Right lobe of liver (tissue), 6 donors: ENCODE results near the gene SNRNP48. TPM values are rescaled to one million over a fixed set of nuclear protein-coding genes. Genes with fewer than 3 reads are reported as not detected.

Experiments used
- ATAC-seq, 4 donors: fragments of 200-7000 bp; cut with Tn5 transposase; one replicate each; pipeline ENCODE4 v1.9.1; 2020; ENCODE audit warnings: mild to moderate bottlenecking in 4 of 4, moderate library complexity in 4 of 4
- DNase-seq, 3 donors: peaks; one replicate each; pipeline ENCODE4 v3.0.0-alpha.2; 2020
- H3K27ac ChIP-seq, 3 donors: fragments of 200-600 bp; one replicate each; pipeline ENCODE4 v1.8.0; 2022
- H3K27me3 ChIP-seq, 2 donors: fragments of 200-600 bp; one replicate each; pipeline ENCODE4 v1.8.0; 2022
- H3K36me3 ChIP-seq, 4 donors: fragments of 200-600 bp; sonication (generic) in 1 of 4; one replicate each; pipeline versions ENCODE4 v1.5.1 to v1.8.0; 2017 to 2022; ENCODE audit warnings: control low read depth in 1 of 4
- H3K4me1 ChIP-seq, 4 donors: fragments of 200-600 bp; sonication (generic) in 1 of 4; one replicate each; pipeline versions ENCODE4 v1.5.1 to v1.8.0; 2017 to 2022; ENCODE audit warnings: control low read depth in 1 of 4
- H3K4me3 ChIP-seq, 3 donors: fragments of 200-600 bp; one replicate each; pipeline ENCODE4 v1.8.0; 2022
- H3K9me3 ChIP-seq, 4 donors: fragments of 200-600 bp; sonication (generic) in 1 of 4; one replicate each; pipeline versions ENCODE4 v1.5.1 to v1.8.0; 2017 to 2022; ENCODE audit warnings: control low read depth in 1 of 4
- POLR2A ChIP-seq: fragments of 450-650 bp; IDR thresholded peaks from one replicate; pipeline ENCODE4 v1.6.1; 2017; ENCODE audit warnings: antibody characterized with exemption, mild to moderate bottlenecking
- WGBS: methylation state at CpG from one replicate; pipeline ENCODE4 v1.1.6; 2018; ENCODE audit warnings: low coverage, low lambda C conversion rate; ENCODE audit not compliant: insufficient coverage; ENCODE audit errors: missing lambda C conversion rate; 5-methylcytosine and 5-hydroxymethylcytosine counted together
- intact Hi-C, 2 donors: fragments of 100-400 bp; cut with DNase I; formaldehyde crosslinking; loops; one replicate each; pipeline versions ENCODE4 v1.11.2 to v1.14.1; 2022
- total RNA-seq, 6 experiments: library from RNA; depleted of rRNA in 2 of 6; stranded (reverse); fragments of >200 nt in 2 of 6; fragmentation: NEBNext Ultra II Directional in 3 of 6; extraction: Animal tissue kit (Norgen Biotek cat#: 25700) in 3 of 6; gene quantifications; one replicate each; pipeline versions ENCODE4 v1.1.0 to v1.2.4, GENCODE V29; 2016 to 2023
- TF ChIP-seq, protein P1 (sequence below), 4 donors: fragments of 200-600 bp in 3 of 4; fragments of 450-650 bp in 1 of 4; IDR thresholded peaks; one replicate each; pipeline versions ENCODE4 v1.5.1 to v1.8.0; 2016 to 2022; ENCODE audit warnings: antibody characterized with exemption in 4 of 4, mild to moderate bottlenecking in 2 of 4
- donor health status: DM: no; HTN: yes; CAD: no.
- donor health status: DM: no; HTN: no; CAD: no.
- donor health status: DM: no; HTN: no; CAD: no.
- donor health status: DM: no; HTN: yes; CAD: no.
- donor health status: DM: no; HTN: yes; CAD: no.

The SNRNP48 gene
- total RNA-seq, 6 experiments from 2014 or later = 4.7 to 13.7 (median 7.0) TPM

DNA sequence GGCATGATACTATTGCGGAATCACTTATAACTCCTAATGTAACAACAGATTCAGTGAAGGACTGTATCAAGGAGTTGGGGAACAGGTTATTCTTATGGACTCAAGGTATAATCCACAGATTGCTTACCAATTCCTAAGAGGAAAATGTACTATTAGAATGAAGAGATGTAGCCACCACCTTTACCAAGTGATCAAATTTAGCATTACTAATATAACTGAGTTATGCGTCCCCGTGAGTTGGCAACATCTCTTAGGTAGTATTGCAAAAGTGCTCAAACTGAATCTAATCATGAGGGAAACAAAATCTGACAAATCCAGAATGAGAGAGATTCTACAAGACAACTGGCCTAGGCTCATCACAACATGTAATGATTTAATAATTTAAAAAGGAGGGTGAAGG is 777 bp upstream of the SNRNP48 start:
- peaks cover 0 to 19% (median 0%) of the 10 kb centered on the region in 4 donors for H3K4me1 ChIP-seq
- no peaks in the 10 kb centered on the region for H3K9me3 ChIP-seq
- H3K27ac ChIP-seq = peak overlapping the region in 1 of 3 donors; percentile 24
- WGBS = 52% methylated on average over 3 of the region's 3 CpGs
- no peak for TF ChIP-seq POLR2A
- TF ChIP-seq, protein P1, sequence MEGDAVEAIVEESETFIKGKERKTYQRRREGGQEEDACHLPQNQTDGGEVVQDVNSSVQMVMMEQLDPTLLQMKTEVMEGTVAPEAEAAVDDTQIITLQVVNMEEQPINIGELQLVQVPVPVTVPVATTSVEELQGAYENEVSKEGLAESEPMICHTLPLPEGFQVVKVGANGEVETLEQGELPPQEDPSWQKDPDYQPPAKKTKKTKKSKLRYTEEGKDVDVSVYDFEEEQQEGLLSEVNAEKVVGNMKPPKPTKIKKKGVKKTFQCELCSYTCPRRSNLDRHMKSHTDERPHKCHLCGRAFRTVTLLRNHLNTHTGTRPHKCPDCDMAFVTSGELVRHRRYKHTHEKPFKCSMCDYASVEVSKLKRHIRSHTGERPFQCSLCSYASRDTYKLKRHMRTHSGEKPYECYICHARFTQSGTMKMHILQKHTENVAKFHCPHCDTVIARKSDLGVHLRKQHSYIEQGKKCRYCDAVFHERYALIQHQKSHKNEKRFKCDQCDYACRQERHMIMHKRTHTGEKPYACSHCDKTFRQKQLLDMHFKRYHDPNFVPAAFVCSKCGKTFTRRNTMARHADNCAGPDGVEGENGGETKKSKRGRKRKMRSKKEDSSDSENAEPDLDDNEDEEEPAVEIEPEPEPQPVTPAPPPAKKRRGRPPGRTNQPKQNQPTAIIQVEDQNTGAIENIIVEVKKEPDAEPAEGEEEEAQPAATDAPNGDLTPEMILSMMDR (IDR thresholded peaks at IDR 0.05) = no peak
- intact Hi-C loops = no loop called here
- ATAC-seq (no peak), DNase-seq (no peak)
- H3K4me3 ChIP-seq = no peak overlapping the region
- no peaks in the 10 kb centered on the region for H3K27me3 ChIP-seq
- peaks cover 0 to 12% (median 2%) of the 10 kb centered on the region in 4 donors for H3K36me3 ChIP-seq

DNA sequence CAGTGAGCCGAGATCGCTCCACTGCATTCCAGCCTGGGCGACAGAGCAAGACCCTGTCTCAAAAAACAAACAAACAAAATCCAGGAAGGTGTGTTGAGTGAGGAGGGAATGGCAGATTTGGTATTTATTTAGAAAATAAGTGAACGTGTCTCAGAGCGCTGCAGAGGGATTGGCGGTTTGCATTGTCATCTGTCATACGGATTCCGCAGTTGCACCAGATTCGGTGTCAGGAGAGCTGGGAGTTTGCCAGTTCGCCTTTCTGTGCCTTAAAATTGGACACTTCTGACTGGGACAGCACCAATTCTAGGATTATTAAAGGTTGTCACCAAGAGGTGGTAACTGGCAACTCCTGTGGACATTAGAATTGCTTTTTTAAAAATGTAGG is 912 bp downstream of the SNRNP48 start:
- DNase-seq (peak in 2 of 3 donors; percentile 45 to 68), ATAC-seq (peak; percentile 23 to 42 (median 38))
- Histone ChIP-seq H3K4me3 (peak overlapping the region; percentile 92 to 96 (median 92)), H3K36me3 (peaks cover 0 to 20% (median 8%) of the 10 kb centered on the region in 4 donors), H3K9me3 (no peaks in the 10 kb centered on the region), H3K4me1 (peaks cover 0 to 19% (median 0%) of the 10 kb centered on the region in 4 donors), H3K27ac (peak overlapping the region; percentile 48 to 68 (median 63)), H3K27me3 (no peaks in the 10 kb centered on the region)
- 10% methylated on average over 10 of the region's 10 CpGs for WGBS
- TF ChIP-seq POLR2A = no peak
- TF ChIP-seq, protein P1 (IDR thresholded peaks at IDR 0.05) = no peak
- intact Hi-C loops = no loop called here

DNA sequence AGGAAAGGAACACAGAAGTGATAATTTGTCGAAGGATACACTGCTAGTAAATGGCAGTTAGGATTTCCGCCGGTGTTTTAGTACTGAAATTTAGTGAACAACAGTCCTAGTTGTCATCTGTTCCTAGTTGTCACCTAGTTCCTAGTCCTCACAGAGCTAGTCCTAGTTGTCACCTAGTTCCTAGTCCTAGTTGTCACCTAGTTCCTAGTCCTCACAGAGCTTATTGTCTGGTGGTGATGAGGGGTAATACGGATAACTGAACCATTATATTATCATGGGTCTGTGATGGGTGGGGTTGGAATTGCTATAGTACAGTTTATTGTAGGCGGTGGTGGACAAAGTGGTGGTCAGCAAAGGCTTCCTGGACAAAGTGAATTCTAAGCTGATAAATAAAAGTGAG is 1.8 kb downstream of the SNRNP48 start:
- intact Hi-C loops = no loop called here
- H3K4me3 ChIP-seq = no peak overlapping the region
- H3K27me3 ChIP-seq = no peaks in the 10 kb centered on the region
- peaks cover 0 to 25% (median 10%) of the 10 kb centered on the region in 4 donors for H3K36me3 ChIP-seq
- WGBS = 94% methylated on average over 5 of the region's 5 CpGs
- no peak overlapping the region for H3K27ac ChIP-seq
- no peaks in the 10 kb centered on the region for H3K9me3 ChIP-seq
- peaks cover 0 to 19% (median 0%) of the 10 kb centered on the region in 4 donors for H3K4me1 ChIP-seq
- TF ChIP-seq POLR2A = no peak
- TF ChIP-seq, protein P1 (IDR thresholded peaks at IDR 0.05) = no peak
- DNase-seq (no peak), ATAC-seq (no peak)

DNA sequence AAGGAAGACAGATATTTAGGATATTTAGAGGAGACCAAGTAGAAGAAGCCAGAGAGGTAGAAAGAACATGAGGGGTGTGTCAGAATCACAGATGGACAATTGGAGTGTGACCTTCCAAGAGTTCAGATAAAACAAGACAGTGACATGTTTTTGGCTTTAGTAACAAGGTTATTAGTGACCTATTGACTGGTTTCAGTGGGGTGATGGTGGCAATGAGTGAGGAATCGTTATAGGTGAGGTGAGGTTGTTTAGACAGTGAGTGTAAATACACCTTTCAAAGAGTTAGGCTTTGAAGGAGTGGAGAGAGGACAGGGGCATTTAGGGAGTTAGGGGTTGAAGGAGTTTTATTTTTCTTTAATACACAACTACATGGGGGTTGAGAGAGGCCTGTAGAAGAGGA is 3.2 kb downstream of the SNRNP48 start:
- 29% methylated on average over 1 of the region's 1 CpG for WGBS
- ATAC-seq = peak in 2 of 4 donors; percentile 24 to 50
- peaks cover 0 to 19% (median 0%) of the 10 kb centered on the region in 4 donors for H3K4me1 ChIP-seq
- H3K36me3 ChIP-seq = peaks cover 0 to 30% (median 12%) of the 10 kb centered on the region in 4 donors
- intact Hi-C loops = no loop called here
- TF ChIP-seq POLR2A = no peak
- TF ChIP-seq, protein P1 (IDR thresholded peaks at IDR 0.05) = no peak
- H3K9me3 ChIP-seq = no peaks in the 10 kb centered on the region
- H3K27me3 ChIP-seq = no peaks in the 10 kb centered on the region
- no peak overlapping the region for H3K27ac ChIP-seq
- H3K4me3 ChIP-seq = no peak overlapping the region
- DNase-seq = no peak
